ENCODE results near the gene LPP.

GRCh38 chr3:188938999-188939398 lies 785.0 kb downstream of the LPP start:
- TF ChIP-seq CTCF (IDR thresholded peaks at IDR 0.05) (no peak), EZH2 (IDR thresholded peaks at IDR 0.05; ENCODE audit: borderline replicate concordance, insufficient read depth, low read depth, low read length, poor library complexity, severe bottlenecking) (no peak)
